Effector memory CD8-positive, alpha-beta T cell (primary cell): ENCODE results near the gene TFEB.
A peak's percentile ranks its signal among the peaks of the same experiment; 100 is the strongest.

Experiments
- ATAC-seq: fragments of 150-1000 bp; cut with Tn5 transposase; replicated peaks from 2 replicates; pipeline ENCODE4 v1.10.0; 2021; ENCODE audit warnings: mild to moderate bottlenecking, moderate library complexity
- DNase-seq, 3 experiments: peaks; one replicate each; pipeline ENCODE4 v3.0.0; 2021
- H3K27ac Mint-ChIP-seq, 2 donors: one replicate each; pipeline ENCODE4 v1.8.0; 2022; ENCODE audit warnings: mild to moderate bottlenecking in 2 of 2, mixed read lengths in 2 of 2, moderate library complexity in 2 of 2
- H3K27me3 Mint-ChIP-seq, 2 donors: one replicate each; pipeline ENCODE4 v1.8.0; 2022; ENCODE audit warnings: mixed read lengths in 2 of 2
- H3K36me3 Mint-ChIP-seq: one replicate; pipeline ENCODE4 v1.8.0; 2022; ENCODE audit warnings: mild to moderate bottlenecking, moderate library complexity, mixed read lengths; ENCODE audit not compliant: insufficient read depth
- H3K4me1 Mint-ChIP-seq, 2 donors: one replicate each; pipeline ENCODE4 v1.8.0; 2022; ENCODE audit warnings: low read depth in 2 of 2, mixed read lengths in 2 of 2
- H3K4me3 Mint-ChIP-seq, 2 donors: one replicate each; pipeline ENCODE4 v1.8.0; 2022; ENCODE audit warnings: mild to moderate bottlenecking in 2 of 2, mixed read lengths in 2 of 2, moderate library complexity in 2 of 2
- H3K9me3 Mint-ChIP-seq, 2 donors: one replicate each; pipeline ENCODE4 v1.8.0; 2022; ENCODE audit warnings: mixed read lengths in 2 of 2

The TFEB gene

DNA sequence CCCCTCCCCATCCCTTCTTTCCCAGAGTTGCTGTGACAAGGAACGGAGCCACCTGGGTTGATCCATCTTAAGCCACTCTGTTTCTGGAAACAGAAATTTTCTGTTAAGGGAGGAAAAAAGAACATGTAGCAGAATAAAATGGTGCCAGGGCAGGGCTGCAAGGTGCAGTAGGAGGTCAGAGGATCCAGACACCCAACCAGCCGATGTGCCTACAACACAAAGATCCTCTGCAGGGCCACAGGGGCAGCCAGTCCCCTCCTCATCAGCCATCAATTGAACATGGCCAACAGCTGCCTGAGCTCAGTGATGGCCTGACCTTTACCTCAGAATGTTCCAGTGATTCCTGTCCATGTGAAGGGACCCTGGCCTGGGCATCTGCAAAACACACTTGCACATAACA, 85.3 kb downstream of the TFEB start:
- ATAC-seq (no peak), DNase-seq (no peak)
- Mint-ChIP-seq H3K27me3 (peaks cover 35 to 77% of the 10 kb centered on the region in 2 donors), H3K4me3 (no peak overlapping the region), H3K27ac (no peak overlapping the region), H3K9me3 (no peaks in the 10 kb centered on the region), H3K4me1 (peaks cover 0 to 4% of the 10 kb centered on the region in 2 donors), H3K36me3 (peaks cover 3% of the 10 kb centered on the region)

DNA sequence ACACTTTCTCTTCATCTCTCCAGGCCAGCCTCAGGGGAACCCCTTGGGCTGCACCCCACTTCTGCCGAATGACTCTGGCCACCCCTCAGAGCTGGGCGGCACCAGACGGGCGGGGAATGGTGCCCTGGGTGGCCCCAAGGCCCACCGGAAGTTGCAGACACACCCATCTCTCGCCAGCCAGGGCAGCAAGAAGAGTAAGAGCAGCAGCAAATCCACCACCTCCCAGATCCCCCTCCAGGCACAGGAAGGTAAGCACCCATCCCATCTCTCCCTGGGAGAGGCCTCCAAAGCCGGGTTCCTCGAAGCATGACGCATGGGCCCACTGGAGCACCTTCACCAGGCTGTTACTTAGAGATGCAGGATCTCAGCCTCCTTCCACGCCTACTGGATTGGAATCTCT, 85.8 kb downstream of the TFEB start:
- peaks cover 0 to 4% of the 10 kb centered on the region in 2 donors for H3K4me1 Mint-ChIP-seq
- DNase-seq, result no peak
- no peak overlapping the region for H3K4me3 Mint-ChIP-seq
- no peak overlapping the region for H3K27ac Mint-ChIP-seq
- H3K36me3 Mint-ChIP-seq, result peaks cover 3% of the 10 kb centered on the region
- ATAC-seq, result no peak
- peaks cover 30 to 77% of the 10 kb centered on the region in 2 donors for H3K27me3 Mint-ChIP-seq
- no peaks in the 10 kb centered on the region for H3K9me3 Mint-ChIP-seq

DNA sequence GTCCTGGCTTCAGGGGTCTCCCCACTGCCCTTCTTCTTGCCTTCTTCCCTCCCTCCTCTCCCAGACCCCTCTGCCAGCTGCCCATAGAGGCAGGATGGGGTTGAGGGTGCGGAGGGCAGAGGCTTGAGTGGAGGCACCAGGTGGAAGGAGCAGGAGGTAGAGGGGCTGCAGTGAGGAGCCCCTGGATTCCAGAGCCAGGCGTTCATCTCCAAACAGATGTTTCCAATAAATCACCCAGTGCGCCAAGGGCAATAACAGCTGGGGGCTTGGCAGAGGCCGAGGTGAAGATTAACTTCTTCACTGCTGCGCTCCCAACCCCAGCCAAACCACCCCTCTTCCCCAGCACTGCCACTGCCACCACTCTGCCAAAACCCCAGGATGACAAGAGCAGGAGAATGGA, 86.5 kb downstream of the TFEB start:
- Mint-ChIP-seq H3K4me1 (peaks cover 0 to 4% of the 10 kb centered on the region in 2 donors), H3K36me3 (peaks cover 3% of the 10 kb centered on the region), H3K27ac (no peak overlapping the region), H3K4me3 (no peak overlapping the region), H3K9me3 (no peaks in the 10 kb centered on the region), H3K27me3 (peaks cover 26 to 78% of the 10 kb centered on the region in 2 donors)
- ATAC-seq (no peak), DNase-seq (no peak)

DNA sequence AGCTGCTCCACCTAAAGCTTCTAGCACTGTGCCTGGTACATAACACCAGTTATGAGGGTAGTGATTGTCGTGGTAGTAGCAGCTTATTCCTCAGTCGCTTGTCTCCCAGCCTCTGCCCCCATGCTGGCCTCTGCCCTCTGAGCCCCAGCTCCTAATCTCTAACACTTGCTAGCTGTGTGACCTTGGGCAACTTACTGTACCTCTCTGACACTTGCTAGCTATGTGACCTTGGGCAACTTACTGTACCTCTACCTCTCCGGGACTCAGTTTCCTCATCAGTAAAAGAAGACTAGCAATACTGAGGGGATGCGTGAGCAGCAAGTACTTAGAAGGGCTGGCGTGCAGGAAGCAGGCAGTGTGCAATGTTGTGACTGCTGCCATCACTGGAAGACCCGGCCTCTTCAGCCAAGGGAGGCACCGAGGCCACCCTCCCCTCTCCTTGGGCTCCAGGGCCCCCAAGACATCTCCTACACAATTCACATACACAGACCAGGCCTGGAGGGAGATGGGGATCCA, 87.3 kb downstream of the TFEB start:
- Mint-ChIP-seq H3K27ac (no peak overlapping the region), H3K4me3 (no peak overlapping the region), H3K9me3 (no peaks in the 10 kb centered on the region), H3K36me3 (peaks cover 3% of the 10 kb centered on the region), H3K27me3 (peaks cover 26 to 84% of the 10 kb centered on the region in 2 donors), H3K4me1 (peaks cover 0 to 4% of the 10 kb centered on the region in 2 donors)
- no peak for ATAC-seq
- no peak for DNase-seq

DNA sequence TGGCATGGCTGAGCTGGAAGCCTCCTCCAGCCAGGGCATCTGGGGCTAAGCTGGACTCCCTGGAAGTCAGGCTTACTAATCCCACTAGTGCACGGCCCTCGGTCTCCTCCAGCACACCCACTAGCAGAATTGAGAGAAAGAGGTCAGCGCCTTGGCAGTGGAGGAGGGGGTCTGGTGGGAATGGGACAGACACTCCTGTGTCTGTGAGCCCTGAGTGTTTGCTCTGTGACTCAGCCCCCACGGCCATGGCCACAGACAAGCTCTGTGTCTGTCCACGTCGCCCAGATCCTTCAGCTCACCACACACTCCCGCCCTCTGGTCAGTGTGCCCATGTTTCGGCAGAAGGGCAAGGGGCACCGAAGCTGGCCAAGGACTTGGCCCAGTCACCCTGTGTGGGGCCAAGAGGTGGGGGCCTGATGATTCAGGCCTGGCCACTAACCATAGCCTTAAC, 88.3 kb downstream of the TFEB start:
- H3K27ac Mint-ChIP-seq, result no peak overlapping the region

DNA sequence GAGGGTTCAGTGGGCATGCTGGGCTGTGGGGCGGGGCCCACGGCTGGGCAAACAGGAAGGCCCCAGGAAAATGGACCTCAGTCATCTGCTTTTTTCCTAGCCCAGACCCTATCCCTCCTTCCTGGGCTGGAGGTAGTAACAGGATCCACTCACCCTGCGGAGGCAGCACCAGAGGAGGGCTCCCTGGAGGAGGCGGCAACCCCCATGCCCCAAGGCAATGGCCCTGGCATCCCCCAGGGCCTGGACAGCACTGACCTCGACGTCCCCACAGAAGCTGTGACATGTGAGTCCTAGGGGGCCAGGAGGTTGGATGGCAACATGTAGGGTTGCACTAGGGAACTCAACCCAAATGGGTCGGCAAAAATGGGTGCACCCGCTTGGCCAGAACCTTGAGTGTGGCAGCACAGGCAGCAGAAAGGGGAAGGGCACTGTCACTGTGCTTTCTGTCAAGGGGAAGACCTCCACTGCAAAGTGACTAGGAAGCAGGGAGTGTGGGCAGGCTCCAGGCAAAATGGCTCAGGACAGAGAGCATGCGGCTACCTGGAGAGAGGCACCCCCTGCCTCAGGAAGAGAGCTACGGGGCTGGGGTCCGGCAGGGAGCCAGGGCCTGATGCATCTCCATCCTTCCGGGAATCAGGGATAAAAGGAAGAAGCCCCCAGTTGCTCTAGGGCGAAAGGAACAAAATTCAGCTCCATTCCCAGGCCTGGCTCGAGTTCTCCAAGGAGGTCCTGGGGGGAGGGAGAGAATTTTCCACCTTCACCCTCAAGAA, 89.2 kb downstream of the TFEB start:
- ATAC-seq (no peak), DNase-seq (no peak)
- no peak overlapping the region for H3K4me3 Mint-ChIP-seq
- peak overlapping the region in 1 of 2 donors; percentile 22 for H3K27ac Mint-ChIP-seq
- H3K36me3 Mint-ChIP-seq, result no peaks in the 10 kb centered on the region
- H3K4me1 Mint-ChIP-seq, result peaks cover 0 to under 1% of the 10 kb centered on the region in 2 donors
- no peaks in the 10 kb centered on the region for H3K9me3 Mint-ChIP-seq
- H3K27me3 Mint-ChIP-seq, result peaks cover 31 to 88% of the 10 kb centered on the region in 2 donors

More for the DNA sequence above, 88.3 kb downstream of the TFEB start:
- ATAC-seq, result no peak
- Mint-ChIP-seq H3K4me3 (no peak overlapping the region), H3K27me3 (peaks cover 28 to 88% of the 10 kb centered on the region in 2 donors), H3K9me3 (no peaks in the 10 kb centered on the region), H3K4me1 (peaks cover 0 to 3% of the 10 kb centered on the region in 2 donors), H3K36me3 (peaks cover 2% of the 10 kb centered on the region)
- no peak for DNase-seq

DNA sequence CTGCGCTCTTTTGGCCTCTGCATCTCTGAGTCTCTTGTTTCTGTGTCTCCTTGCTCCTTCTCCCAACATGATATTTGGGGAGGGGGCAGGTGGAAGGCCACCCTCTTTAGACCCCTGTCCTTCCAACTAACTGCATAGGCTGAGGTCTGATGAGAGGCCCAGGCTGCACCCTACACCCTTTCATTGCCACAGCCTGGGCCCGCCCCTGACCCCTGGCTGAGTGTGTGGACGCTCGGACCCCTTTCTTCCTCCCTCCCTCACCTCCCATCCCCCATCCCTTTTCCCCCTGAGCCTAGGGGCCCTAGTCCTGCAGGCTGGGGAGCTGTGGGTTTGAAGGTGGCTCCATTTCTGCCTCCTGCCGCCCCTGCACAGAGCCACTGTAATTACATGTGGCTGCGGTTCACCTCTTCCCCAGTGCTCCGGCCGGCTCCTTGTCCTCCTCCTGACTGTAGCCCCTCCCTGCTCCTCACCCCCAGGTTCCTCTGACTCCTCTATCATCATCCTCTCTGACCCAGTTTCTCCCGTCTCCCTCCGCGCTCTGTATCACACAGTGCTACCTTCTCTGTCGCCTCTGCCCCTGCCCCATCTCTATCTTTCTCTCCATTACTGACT, 90.3 kb downstream of the TFEB start:
- peaks cover 39 to 95% of the 10 kb centered on the region in 2 donors for H3K27me3 Mint-ChIP-seq
- H3K9me3 Mint-ChIP-seq, result no peaks in the 10 kb centered on the region
- H3K36me3 Mint-ChIP-seq, result no peaks in the 10 kb centered on the region
- peaks cover 0 to 3% of the 10 kb centered on the region in 2 donors for H3K4me1 Mint-ChIP-seq
- H3K4me3 Mint-ChIP-seq, result no peak overlapping the region
- no peak overlapping the region for H3K27ac Mint-ChIP-seq
- ATAC-seq (no peak), DNase-seq (no peak)

DNA sequence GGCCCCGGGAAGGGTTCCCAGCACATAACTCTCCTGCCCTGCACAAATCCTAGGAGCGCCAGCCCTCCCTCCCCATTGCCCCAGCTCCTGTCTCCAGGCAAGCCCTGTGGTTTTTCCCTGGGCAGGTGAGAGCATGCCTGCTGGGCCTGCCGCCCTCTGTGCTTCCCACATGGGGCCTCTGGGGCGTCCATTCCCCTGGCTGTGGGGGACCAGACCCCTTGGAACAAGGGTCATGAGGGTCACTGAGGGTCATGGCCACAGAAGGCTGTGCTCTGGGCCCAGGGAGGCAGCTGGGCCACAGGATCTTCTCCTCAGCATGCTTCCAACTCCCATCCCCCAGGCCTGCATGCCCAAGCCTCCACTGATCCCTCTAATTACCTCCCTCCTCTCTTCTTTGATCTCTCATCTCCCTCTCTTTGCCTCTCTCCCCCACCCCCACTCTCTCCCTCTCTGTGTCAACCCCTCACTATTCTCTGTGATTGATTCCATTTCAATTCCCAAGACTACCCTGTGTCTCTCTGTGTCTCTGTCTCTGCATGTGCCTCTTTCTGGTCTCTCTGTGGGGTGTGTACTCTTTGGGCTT, 91.0 kb downstream of the TFEB start:
- ATAC-seq (no peak), DNase-seq (no peak)
- no peak overlapping the region for H3K4me3 Mint-ChIP-seq
- H3K36me3 Mint-ChIP-seq, result peaks cover 3% of the 10 kb centered on the region
- H3K9me3 Mint-ChIP-seq, result no peaks in the 10 kb centered on the region
- peaks cover 0 to 3% of the 10 kb centered on the region in 2 donors for H3K4me1 Mint-ChIP-seq
- H3K27ac Mint-ChIP-seq, result no peak overlapping the region
- H3K27me3 Mint-ChIP-seq, result peaks cover 47 to 97% of the 10 kb centered on the region in 2 donors

DNA sequence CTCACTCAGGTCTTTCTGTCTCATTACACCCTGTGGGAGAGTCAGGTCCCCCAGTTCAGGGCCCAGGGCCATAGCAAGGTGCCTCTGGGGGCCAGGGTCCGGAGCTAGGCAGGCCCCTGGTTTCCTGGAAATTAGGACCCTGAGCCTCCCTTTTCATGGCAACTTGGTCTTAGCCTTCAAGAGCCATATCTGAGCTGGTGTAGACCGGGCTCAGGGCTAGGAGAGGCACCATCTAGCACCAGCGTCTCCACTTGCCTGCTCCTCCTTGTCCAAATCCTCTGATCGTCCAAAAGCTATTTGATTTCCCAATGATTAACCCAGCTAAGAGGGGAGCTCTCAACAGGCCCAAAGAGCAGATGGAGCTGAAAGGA, 91.5 kb downstream of the TFEB start:
- Mint-ChIP-seq H3K27me3 (peaks cover 52 to 97% of the 10 kb centered on the region in 2 donors), H3K27ac (no peak overlapping the region), H3K4me1 (peaks cover 0 to 6% of the 10 kb centered on the region in 2 donors), H3K9me3 (no peaks in the 10 kb centered on the region), H3K4me3 (no peak overlapping the region), H3K36me3 (peaks cover 3% of the 10 kb centered on the region)
- ATAC-seq (no peak), DNase-seq (no peak)

DNA sequence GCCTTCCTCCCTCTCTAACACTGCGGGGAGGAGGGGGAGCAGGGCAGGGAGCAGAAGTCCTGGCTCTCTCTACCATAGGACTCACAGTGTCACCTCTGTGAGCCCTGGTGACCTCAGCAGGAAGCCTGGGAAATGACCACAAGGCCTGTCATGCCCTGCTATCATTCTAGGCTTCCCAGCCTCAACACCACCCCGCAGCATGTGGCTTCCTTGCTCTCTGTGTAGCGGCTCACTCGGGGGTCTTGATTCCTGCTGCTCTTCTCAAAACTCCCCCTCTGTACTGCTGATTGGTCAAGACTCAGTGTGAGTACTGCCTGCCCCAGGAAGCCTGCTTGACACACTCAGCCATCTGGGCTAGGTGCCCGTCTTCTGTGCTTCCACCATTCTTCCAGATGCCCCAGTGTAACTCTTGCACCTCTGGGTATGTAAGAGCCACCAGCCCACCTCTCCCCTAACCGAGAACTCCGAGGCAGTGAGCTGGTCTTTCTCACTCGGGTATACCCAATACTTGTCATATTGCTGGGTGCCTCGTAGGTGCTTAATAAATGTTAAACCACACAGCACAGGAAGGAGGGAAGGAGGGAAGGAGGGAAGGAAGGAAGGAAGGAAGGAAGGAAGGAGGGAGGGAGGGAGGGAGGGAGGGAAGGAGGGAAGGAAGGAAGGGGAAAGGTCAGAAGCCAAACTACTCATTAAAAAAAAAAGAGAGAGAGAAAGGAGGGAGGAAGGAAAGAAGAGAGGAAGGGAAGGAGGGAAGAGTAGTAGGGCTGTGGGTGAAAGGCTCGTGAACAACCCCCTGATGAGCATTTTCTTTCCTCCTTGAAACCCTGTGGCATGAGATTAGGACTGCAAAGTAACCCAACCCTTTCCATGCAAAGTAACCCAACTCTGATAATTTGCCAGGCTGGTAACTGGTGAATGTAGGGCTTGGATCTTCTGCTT, 92.2 kb downstream of the TFEB start:
- H3K4me1 Mint-ChIP-seq, result peaks cover 0 to 6% of the 10 kb centered on the region in 2 donors
- H3K27ac Mint-ChIP-seq, result no peak overlapping the region
- ATAC-seq (no peak), DNase-seq (no peak)
- peaks cover 3% of the 10 kb centered on the region for H3K36me3 Mint-ChIP-seq
- H3K27me3 Mint-ChIP-seq, result peaks cover 49 to 97% of the 10 kb centered on the region in 2 donors
- H3K9me3 Mint-ChIP-seq, result no peaks in the 10 kb centered on the region
- no peak overlapping the region for H3K4me3 Mint-ChIP-seq

DNA sequence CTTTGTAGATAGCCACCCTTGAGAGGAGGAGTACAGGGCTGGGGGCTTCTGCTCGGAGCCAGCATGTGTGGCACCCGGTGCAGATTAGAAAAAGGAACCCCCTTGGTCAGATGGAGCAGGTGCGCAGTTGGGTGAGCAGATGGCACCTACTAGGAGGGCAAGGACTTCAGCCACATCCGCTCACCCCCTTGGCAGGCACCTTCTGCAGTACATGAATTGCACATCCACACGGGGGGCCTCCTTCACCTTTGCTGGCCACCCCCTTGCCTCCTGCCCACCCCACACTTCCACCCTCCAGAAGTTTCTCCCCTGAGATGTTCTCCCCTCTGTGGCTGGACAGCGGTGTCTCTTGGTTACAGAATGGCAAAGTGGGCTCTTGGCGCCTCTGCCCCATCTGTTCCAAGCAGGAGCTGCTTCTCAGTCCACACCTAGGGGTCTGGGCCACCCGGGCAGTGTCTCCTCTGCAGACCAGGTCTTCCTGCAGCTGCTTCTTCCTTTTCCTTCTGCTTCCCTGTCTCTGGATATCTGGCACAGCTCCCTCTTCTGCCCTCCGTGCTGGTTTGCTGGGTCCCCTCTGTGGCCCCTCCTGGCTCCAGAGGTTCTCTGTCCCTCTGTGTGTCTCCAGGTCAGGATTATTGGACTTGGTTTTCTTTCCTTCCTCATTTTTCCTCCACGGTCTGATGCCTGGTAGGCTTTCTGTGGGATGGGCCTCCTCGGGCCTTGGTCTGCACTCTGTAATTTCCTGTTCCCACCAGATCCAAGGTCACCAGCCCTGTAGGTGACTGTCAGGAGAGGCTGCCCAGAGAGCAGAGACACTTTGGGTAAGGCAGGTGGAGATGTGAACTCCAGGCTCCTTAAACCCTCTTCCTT, 93.1 kb downstream of the TFEB start:
- no peak overlapping the region for H3K4me3 Mint-ChIP-seq
- no peaks in the 10 kb centered on the region for H3K9me3 Mint-ChIP-seq

DNA sequence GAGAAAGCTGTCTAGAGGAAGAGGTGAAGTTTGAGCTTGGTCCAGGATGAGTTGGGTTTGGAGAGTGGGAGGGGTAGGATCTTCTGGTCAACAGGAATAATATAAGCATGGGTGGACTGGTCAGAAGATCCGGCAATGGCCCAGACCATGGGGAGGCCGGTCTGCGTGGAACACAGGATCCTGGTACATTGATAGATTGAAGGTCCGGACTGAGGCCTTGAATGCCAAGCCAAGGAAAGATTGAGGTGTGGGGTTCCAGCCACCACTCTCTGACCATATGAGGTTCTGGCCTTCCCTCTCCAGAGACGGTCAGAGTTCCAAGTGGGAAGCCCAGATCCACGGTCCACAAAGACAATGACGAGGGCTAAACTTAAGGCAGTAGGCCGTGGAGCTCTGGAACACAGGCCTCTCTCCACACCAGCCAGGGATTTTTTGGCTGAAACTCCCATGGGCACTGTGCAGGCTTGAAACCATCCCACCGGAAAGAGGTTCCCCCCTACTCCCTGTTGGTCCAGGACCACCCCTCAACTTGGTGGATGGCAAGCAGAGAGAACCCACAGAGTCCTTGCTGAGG, 94.0 kb downstream of the TFEB start:
- Mint-ChIP-seq H3K9me3 (no peaks in the 10 kb centered on the region), H3K4me1 (peaks cover 0 to 10% of the 10 kb centered on the region in 2 donors), H3K36me3 (peaks cover 3% of the 10 kb centered on the region), H3K27me3 (peaks cover 58 to 94% of the 10 kb centered on the region in 2 donors), H3K27ac (no peak overlapping the region), H3K4me3 (no peak overlapping the region)
- ATAC-seq (no peak), DNase-seq (no peak)

More for the DNA sequence above, 93.1 kb downstream of the TFEB start:
- H3K4me1 Mint-ChIP-seq, result peaks cover 0 to 10% of the 10 kb centered on the region in 2 donors
- no peak overlapping the region for H3K27ac Mint-ChIP-seq
- no peak for ATAC-seq
- H3K36me3 Mint-ChIP-seq, result peaks cover 3% of the 10 kb centered on the region
- no peak for DNase-seq
- peaks cover 54 to 97% of the 10 kb centered on the region in 2 donors for H3K27me3 Mint-ChIP-seq
